Osteocyte (in vitro differentiated cells): ENCODE measurements around the gene ESR1. TPM values are rescaled to one million over a fixed set of nuclear protein-coding genes. Genes with fewer than 3 reads are reported as not detected.

ENCODE experiments used
- DNase-seq: peaks from one replicate; pipeline ENCODE4 v3.0.0; 2021; ENCODE audit warnings: mixed read lengths; ENCODE audit not compliant: unreplicated experiment; ENCODE audit errors: extremely low spot score
- H3K27ac Mint-ChIP-seq: one replicate; pipeline ENCODE4 v1.8.0; 2021; ENCODE audit warnings: mild to moderate bottlenecking, mixed read lengths; ENCODE audit not compliant: unreplicated experiment
- H3K27me3 Mint-ChIP-seq: one replicate; pipeline ENCODE4 v1.8.0; 2021; ENCODE audit warnings: mixed read lengths; ENCODE audit not compliant: unreplicated experiment
- H3K36me3 Mint-ChIP-seq: one replicate; pipeline ENCODE4 v1.8.0; 2021; ENCODE audit warnings: mixed read lengths; ENCODE audit not compliant: unreplicated experiment
- H3K4me1 Mint-ChIP-seq: one replicate; pipeline ENCODE4 v1.8.0; 2021; ENCODE audit warnings: mixed read lengths; ENCODE audit not compliant: unreplicated experiment
- H3K4me3 Mint-ChIP-seq: one replicate; pipeline ENCODE4 v1.8.0; 2021; ENCODE audit warnings: mild to moderate bottlenecking, moderate library complexity, mixed read lengths; ENCODE audit not compliant: unreplicated experiment
- H3K9me3 Mint-ChIP-seq: one replicate; pipeline ENCODE4 v1.8.0; 2021; ENCODE audit warnings: mixed read lengths; ENCODE audit not compliant: unreplicated experiment
- CTCF ChIP-seq: fragments of 200-600 bp; sonication (generic); IDR thresholded peaks from 2 replicates; pipeline ENCODE4 v1.5.0; 2021; ENCODE audit warnings: antibody characterized with exemption, mild to moderate bottlenecking, moderate library complexity
- total RNA-seq: library from RNA; stranded (reverse); gene quantifications from 2 replicates; pipeline ENCODE4 v1.2.1, GENCODE V29; 2021

Gene ESR1
- total RNA-seq, 1 donor from 2014 or later = not detected

GRCh38 chr6:152117156-152118133, 310.0 kb downstream of the ESR1 start:
- peaks cover 30% of the 10 kb centered on the region for H3K36me3 Mint-ChIP-seq
- H3K27ac Mint-ChIP-seq = no peak overlapping the region
- no peak for DNase-seq
- TF ChIP-seq CTCF = no peak
- H3K4me3 Mint-ChIP-seq = no peak overlapping the region
- no peaks in the 10 kb centered on the region for H3K27me3 Mint-ChIP-seq
- peaks cover 15% of the 10 kb centered on the region for H3K4me1 Mint-ChIP-seq
- H3K9me3 Mint-ChIP-seq = no peaks in the 10 kb centered on the region

DNA sequence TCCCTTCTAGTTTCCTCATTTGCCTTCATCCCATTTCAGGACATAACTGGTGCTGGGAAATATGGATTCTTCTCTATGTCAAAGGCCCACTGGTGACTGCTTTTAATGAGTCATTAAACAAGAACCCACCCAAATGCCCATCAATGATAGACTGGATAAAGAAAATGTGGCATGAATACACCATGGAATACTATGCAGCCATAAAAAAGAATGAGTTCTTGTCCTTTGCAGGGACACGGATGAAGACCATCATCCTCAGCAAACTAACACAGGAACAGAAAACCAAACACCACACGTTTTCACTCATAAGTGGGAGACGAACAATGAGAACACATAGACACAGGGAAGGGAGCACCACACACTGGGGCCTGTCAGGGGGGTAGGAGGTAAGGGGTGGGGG, 310.7 kb downstream of the ESR1 start:
- no peak overlapping the region for H3K4me3 Mint-ChIP-seq
- peaks cover 30% of the 10 kb centered on the region for H3K36me3 Mint-ChIP-seq
- TF ChIP-seq CTCF = no peak
- no peaks in the 10 kb centered on the region for H3K27me3 Mint-ChIP-seq
- peaks cover 15% of the 10 kb centered on the region for H3K4me1 Mint-ChIP-seq
- H3K9me3 Mint-ChIP-seq = no peaks in the 10 kb centered on the region
- no peak overlapping the region for H3K27ac Mint-ChIP-seq
- no peak for DNase-seq

- DNase-seq = no peak
- no peak overlapping the region for H3K4me3 Mint-ChIP-seq
- TF ChIP-seq CTCF = no peak
- peaks cover 32% of the 10 kb centered on the region for H3K36me3 Mint-ChIP-seq
- peaks cover 18% of the 10 kb centered on the region for H3K4me1 Mint-ChIP-seq
- H3K9me3 Mint-ChIP-seq = no peaks in the 10 kb centered on the region
- no peaks in the 10 kb centered on the region for H3K27me3 Mint-ChIP-seq
- no peak overlapping the region for H3K27ac Mint-ChIP-seq
These were observed 311.2 kb downstream of the ESR1 start for GRCh38 chr6:152118678-152119077.

DNA sequence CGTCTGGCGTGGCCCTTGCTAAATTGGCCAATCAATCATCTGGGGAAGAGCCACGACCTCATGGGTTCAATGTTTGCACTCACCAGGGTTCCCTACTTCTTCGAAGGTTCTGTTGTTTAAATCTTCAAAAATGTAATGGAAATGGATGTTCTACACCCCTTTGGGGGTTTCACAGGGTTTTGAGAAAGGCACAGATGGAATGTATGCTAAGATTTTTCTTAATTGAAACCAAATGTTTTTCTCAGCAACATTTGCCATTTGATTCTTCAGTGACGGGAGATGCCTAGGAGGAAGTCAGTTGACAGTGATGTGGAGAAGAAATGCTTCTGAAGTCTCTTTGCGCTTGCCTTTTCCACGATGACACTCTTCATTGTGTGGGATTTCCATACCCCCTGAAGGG, 312.3 kb downstream of the ESR1 start:
- Mint-ChIP-seq H3K9me3 (no peaks in the 10 kb centered on the region), H3K4me3 (no peak overlapping the region), H3K4me1 (peaks cover 23% of the 10 kb centered on the region), H3K27ac (no peak overlapping the region), H3K27me3 (no peaks in the 10 kb centered on the region), H3K36me3 (peaks cover 32% of the 10 kb centered on the region)
- TF ChIP-seq CTCF = no peak
- DNase-seq = no peak

DNA sequence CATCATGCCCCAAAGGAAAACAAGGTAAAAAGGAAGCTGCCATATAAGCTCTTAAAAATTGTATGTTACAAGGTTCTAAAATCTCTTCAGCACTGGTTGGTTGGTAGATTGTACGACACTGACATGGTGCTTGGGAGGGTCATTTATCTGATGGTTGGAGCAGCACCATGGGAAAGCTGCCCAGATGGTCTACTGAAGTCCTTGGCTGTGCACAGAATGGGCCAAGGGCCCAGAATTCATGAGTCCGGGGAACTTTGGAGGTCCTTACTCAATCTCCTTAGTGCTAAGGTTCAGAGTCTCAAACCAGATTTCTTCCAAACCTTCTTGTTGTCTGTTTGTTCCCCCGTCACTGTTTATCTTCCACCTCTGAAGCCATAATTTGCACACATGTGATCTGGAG, 314.4 kb downstream of the ESR1 start:
- no peaks in the 10 kb centered on the region for H3K9me3 Mint-ChIP-seq
- no peak for DNase-seq
- TF ChIP-seq CTCF = no peak
- H3K4me3 Mint-ChIP-seq = no peak overlapping the region
- H3K27ac Mint-ChIP-seq = no peak overlapping the region
- peaks cover 33% of the 10 kb centered on the region for H3K36me3 Mint-ChIP-seq
- H3K27me3 Mint-ChIP-seq = no peaks in the 10 kb centered on the region
- peaks cover 23% of the 10 kb centered on the region for H3K4me1 Mint-ChIP-seq
